ENCODE results near the gene ZRANB1.

GRCh38 chr10:125023255-125023654, 81.3 kb downstream of the ZRANB1 start:
- TF ChIP-seq CTCF (IDR thresholded peaks at IDR 0.05): no peak
- TF ChIP-seq POLR2A (IDR thresholded peaks at IDR 0.05): no peak

All from thyroid gland (tissue), 4 donors.